SIG-M5 treated with dmso at 0.1 percent for 504 hours (cell line): ENCODE data around the gene AVPR1A.
A peak's percentile ranks its signal among the peaks of the same experiment; 100 is the strongest.
"Not testable (repeated sequence)": the region's sequence is repeated elsewhere in the genome, so short reads cannot be mapped to it uniquely, and the experiment has no call there.

Source experiments
- DNase-seq: peaks from one replicate; lab custom pipeline; 2025; ENCODE audit not compliant: unreplicated experiment; lab: John Stamatoyannopoulos, UW

The AVPR1A gene

DNA sequence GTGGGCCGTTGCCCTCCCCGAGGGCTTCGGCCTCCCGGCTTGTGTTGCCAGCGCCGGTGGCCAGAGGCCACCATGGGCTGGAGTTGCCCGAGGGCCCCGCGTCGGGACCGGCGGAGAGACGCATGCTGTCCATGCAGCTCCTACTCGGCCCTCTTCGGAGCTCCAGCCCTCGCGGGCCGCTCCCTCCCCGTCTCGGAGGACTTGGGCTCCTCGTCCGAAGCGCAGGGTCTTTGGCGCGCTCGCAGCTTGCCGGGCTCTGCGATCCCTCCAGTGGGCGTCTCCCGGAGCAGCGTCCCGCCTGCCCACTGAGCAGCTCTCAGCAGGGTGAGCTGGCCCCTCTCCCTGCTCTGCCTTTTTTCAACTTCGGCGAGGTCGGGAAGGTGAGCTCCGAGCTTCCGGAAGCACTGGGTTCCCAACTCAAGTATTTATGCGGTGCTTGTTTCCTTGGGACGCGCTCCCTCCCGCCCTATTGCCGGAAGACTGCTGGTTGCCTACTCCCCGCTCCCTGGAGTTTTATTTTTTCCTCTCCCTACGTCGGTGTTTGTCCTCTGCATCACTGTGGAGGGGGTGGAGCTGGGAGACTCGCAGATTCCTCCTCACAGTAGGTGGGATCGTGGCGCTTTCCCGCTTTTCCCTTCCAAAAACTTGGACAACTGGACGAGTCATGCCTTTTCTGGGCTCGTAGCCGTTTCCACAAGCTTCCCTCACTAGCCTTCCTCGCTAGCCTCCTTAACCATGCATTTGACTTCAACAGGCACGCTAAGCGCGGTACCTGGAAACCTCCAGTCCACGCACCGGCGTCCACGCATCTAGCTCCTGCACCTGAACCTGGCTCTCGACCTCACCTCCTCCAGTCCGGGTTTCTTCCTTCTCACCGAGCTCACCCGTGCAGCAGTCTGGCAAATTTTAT lies at the start of gene AVPR1A:
Gene AVPR1A, minus strand, starts transcription at position 489 of the 910 bp plus-strand sequence. Its CDS starts 365 bp downstream, at position 124.
- DNase-seq, result no peak

- DNase-seq, result no peak
These were observed 45.2 kb upstream of the AVPR1A start for GRCh38 chr12:63196168-63196567.

GRCh38 chr12:63179224-63179623 lies 28.2 kb upstream of the AVPR1A start:
- no peak for DNase-seq

GRCh38 chr12:63170321-63170720 lies 19.3 kb upstream of the AVPR1A start:
- DNase-seq, result no peak

- not testable (repeated sequence) for DNase-seq
These were observed 16.7 kb upstream of the AVPR1A start for GRCh38 chr12:63167741-63168140.

- DNase-seq, result no peak
These were observed 13.9 kb upstream of the AVPR1A start for GRCh38 chr12:63164911-63165310.

- no peak for DNase-seq
These were observed 12.5 kb upstream of the AVPR1A start for GRCh38 chr12:63163541-63163940.

- DNase-seq, result no peak
These were observed 4.4 kb upstream of the AVPR1A start for GRCh38 chr12:63155375-63155774.

DNA sequence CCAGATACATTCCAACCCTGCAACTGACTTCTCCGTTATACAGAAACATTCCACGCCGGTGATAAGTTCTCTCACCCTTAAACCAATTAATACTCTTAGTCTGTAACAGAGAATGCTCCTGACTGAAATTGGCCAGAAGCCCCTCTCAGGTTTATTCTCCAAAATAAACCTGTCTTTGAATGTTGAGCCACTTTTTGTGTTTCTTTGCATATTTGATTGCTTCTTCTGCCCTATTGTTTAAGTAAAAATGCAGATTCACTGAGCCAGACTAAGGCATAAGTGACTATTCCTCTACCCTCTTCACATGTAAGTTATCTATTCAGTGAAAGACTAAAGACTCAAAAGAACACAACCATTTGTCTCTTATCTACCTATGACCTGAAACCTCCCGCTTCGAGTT lies 3.6 kb upstream of the AVPR1A start:
- no peak for DNase-seq

GRCh38 chr12:63152321-63152700 lies 1.3 kb upstream of the AVPR1A start:
- no peak for DNase-seq

DNA sequence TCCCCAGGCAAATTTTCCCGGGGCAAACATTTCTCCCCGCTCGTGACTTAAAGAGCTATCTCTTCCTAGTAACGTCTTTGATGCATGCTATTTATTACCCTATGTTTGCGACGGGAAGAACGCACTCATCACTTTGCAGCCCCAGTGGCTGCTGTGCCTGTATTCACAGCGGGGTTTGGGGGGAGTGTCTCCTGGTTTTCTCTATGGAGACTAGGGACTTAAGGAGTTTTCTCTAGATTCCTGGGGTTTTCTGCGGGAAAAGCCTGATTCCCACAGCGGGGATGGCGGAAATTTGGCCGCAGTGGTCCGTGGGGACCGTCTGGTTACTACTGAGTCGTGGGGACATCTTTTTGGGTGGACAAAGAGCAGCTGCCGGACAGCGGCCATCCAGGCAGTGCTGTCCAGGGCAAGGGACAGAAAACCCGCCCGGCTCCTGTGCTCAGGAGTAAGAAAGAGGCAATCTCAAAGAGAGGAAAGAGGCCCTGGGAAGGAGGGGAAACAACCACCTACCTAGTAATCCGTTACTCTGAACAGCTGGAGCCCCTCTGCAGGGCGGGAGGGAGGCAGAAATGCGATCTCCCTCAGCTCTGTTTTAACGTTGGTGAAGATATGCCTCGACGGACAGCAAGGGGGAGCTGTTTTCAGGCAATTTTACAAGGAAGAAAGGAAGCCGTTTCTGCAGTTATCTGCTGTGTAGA lies 771 bp upstream of the AVPR1A start:
- peak; percentile 19 for DNase-seq

- DNase-seq, result no peak
These were observed 890 bp downstream of the AVPR1A start for GRCh38 chr12:63149909-63150712.

DNA sequence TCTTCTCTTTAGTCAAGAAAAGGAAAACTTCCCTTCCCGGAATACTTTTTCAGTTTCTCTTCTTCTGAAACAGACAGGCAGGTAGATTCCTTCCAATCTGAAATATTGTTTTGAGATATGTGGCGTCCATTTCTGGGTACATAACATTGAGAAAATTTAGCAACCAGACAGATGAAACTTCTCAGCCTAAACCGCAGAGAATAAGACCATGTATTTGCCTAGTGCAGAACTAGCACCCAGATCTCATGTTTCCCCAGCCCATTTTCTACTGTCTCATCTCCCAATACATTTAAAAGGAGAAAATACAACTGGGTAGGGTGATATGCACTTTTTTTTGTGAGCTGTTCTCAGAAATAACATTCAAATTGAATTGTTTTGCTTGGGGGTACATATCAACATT lies 6.4 kb downstream of the AVPR1A start:
- DNase-seq, result no peak

- no peak for DNase-seq
These were observed 12.5 kb downstream of the AVPR1A start for GRCh38 chr12:63138488-63138887.

GRCh38 chr12:63133981-63134380 lies 17.0 kb downstream of the AVPR1A start:
- DNase-seq, result no peak

DNA sequence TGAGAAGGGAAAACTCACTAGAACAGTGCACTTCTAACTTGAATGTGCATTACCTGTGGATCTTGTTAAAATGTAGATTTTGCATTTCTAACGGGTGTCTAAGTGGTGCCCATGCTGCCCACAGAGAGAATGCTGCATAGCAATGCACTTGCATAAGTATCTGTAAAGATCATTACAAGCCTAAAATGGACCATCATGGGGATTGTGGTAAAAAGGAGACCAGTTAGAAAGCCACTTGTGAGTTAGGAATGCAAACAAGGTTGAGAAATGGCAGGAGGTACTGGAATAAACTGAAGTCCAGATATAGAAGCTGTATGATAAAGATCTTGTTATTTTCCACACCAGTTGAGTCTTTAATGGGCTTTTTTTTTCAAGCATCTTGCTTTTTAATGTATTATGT lies 18.8 kb downstream of the AVPR1A start:
- no peak for DNase-seq

GRCh38 chr12:63129927-63130326 lies 21.1 kb downstream of the AVPR1A start:
- no peak for DNase-seq

DNA sequence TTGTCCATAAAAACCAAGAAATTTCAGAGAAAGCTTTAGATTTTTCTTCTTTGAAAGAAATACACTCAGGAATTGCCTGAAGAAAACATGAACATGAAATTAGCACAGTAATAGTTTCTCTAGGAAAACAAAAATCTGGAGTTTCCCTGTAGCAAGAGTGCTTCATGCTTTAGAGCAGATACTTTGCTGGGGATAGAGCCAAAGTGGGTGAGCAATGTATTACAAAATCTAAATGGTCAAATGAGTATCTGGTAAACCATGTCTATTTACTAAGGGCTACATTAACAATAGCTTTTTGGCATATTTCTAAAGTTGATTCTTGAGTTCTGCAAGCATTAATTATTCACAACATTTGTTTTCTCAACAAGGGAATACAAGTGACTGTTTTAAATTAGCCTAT lies 26.2 kb downstream of the AVPR1A start:
- DNase-seq, result no peak

GRCh38 chr12:63103494-63104131 lies 47.4 kb downstream of the AVPR1A start:
- DNase-seq, result peak; percentile 13

GRCh38 chr12:63101920-63102319 lies 49.1 kb downstream of the AVPR1A start:
- DNase-seq, result no peak

- peak; percentile 0 for DNase-seq
These were observed 52.1 kb downstream of the AVPR1A start for GRCh38 chr12:63098851-63099250.
